ENCODE data around the gene GLRA1.

GLRA1 gene

GRCh38 chr5:151825445-151825844 lies 99.2 kb downstream of the GLRA1 start:
- Histone ChIP-seq H3K4me3 (ENCODE audit: low read length) (no peak overlapping the region), H3K27me3 (ENCODE audit: insufficient read depth, low read length, poor library complexity) (no peaks in the 10 kb centered on the region), H3K18ac (ENCODE audit: low read length) (no peak overlapping the region), H3K23ac (ENCODE audit: low read length) (no peak overlapping the region), H4K8ac (ENCODE audit: low read depth, low read length) (no peak overlapping the region), H3K27ac (ENCODE audit: low read depth, low read length) (no peak overlapping the region), H3K9ac (ENCODE audit: low read length) (no peak overlapping the region), H2BK15ac (replicated peaks; ENCODE audit: low read depth) (no peak overlapping the region), H3K4ac (ENCODE audit: low read depth, low read length) (no peak overlapping the region), H3K4me2 (ENCODE audit: low read length) (no peak overlapping the region), H2AK5ac (ENCODE audit: low read length) (no peak overlapping the region), H3K56ac (ENCODE audit: low read length) (no peak overlapping the region), H3K79me1 (ENCODE audit: low read length) (no peaks in the 10 kb centered on the region), H4K5ac (ENCODE audit: low read length) (no peak overlapping the region), H2BK5ac (ENCODE audit: low read length) (no peak overlapping the region), H2BK120ac (ENCODE audit: low read depth, low read length) (no peak overlapping the region), H3K4me1 (ENCODE audit: control insufficient read depth, low read depth, low read length) (no peaks in the 10 kb centered on the region), H3K79me2 (ENCODE audit: control insufficient read depth, insufficient read depth, low read length) (no peaks in the 10 kb centered on the region), H3K36me3 (ENCODE audit: control insufficient read depth, insufficient read depth, low read length) (peaks cover 7% of the 10 kb centered on the region)
- WGBS (ENCODE audit: extremely low coverage, insufficient coverage, low lambda C conversion rate) = no CpG with 5 or more reads among the region's 1 CpG
- DNase-seq = peak; percentile 82

- Histone ChIP-seq H3K27ac (ENCODE audit: low read depth, low read length) (no peak overlapping the region), H3K36me3 (ENCODE audit: control insufficient read depth, insufficient read depth, low read length) (peaks cover 6% of the 10 kb centered on the region)
Observed at GRCh38 chr5:151822141-151822540, 102.5 kb downstream of the GLRA1 start.

GRCh38 chr5:151820903-151821302 lies 103.7 kb downstream of the GLRA1 start:
- Histone ChIP-seq H3K36me3 (ENCODE audit: control insufficient read depth, insufficient read depth, low read length) (peaks cover under 1% of the 10 kb centered on the region), H2BK15ac (replicated peaks; ENCODE audit: low read depth) (no peak overlapping the region), H3K27ac (ENCODE audit: low read depth, low read length) (no peak overlapping the region), H2BK5ac (ENCODE audit: low read length) (no peak overlapping the region), H3K4ac (ENCODE audit: low read depth, low read length) (no peak overlapping the region), H3K4me2 (ENCODE audit: low read length) (no peak overlapping the region), H3K9ac (ENCODE audit: low read length) (no peak overlapping the region), H3K27me3 (ENCODE audit: insufficient read depth, low read length, poor library complexity) (no peaks in the 10 kb centered on the region), H4K8ac (ENCODE audit: low read depth, low read length) (no peak overlapping the region), H3K79me2 (ENCODE audit: control insufficient read depth, insufficient read depth, low read length) (no peaks in the 10 kb centered on the region), H2AK5ac (ENCODE audit: low read length) (no peak overlapping the region), H3K4me3 (ENCODE audit: low read length) (no peak overlapping the region), H2BK120ac (ENCODE audit: low read depth, low read length) (no peak overlapping the region), H3K23ac (ENCODE audit: low read length) (no peak overlapping the region), H3K56ac (ENCODE audit: low read length) (no peak overlapping the region), H3K4me1 (ENCODE audit: control insufficient read depth, low read depth, low read length) (no peaks in the 10 kb centered on the region), H3K79me1 (ENCODE audit: low read length) (no peaks in the 10 kb centered on the region), H3K18ac (ENCODE audit: low read length) (no peak overlapping the region), H4K5ac (ENCODE audit: low read length) (no peak overlapping the region)
- WGBS (ENCODE audit: extremely low coverage, insufficient coverage, low lambda C conversion rate) = no CpG with 5 or more reads among the region's 1 CpG
- no peak for DNase-seq

More at GRCh38 chr5:151822141-151822540, 102.5 kb downstream of the GLRA1 start:
- H3K4me3 ChIP-seq (ENCODE audit: low read length) = no peak overlapping the region
- no peak for DNase-seq
- H3K4me2 ChIP-seq (ENCODE audit: low read length) = no peak overlapping the region
- H3K4me1 ChIP-seq (ENCODE audit: control insufficient read depth, low read depth, low read length) = no peaks in the 10 kb centered on the region
- no peak overlapping the region for H3K23ac ChIP-seq (ENCODE audit: low read length)
- H3K4ac ChIP-seq (ENCODE audit: low read depth, low read length) = no peak overlapping the region
- no peaks in the 10 kb centered on the region for H3K79me1 ChIP-seq (ENCODE audit: low read length)
- H2AK5ac ChIP-seq (ENCODE audit: low read length) = no peak overlapping the region
- H4K5ac ChIP-seq (ENCODE audit: low read length) = no peak overlapping the region
- no peaks in the 10 kb centered on the region for H3K79me2 ChIP-seq (ENCODE audit: control insufficient read depth, insufficient read depth, low read length)
- H3K18ac ChIP-seq (ENCODE audit: low read length) = no peak overlapping the region
- no peaks in the 10 kb centered on the region for H3K27me3 ChIP-seq (ENCODE audit: insufficient read depth, low read length, poor library complexity)
- no peak overlapping the region for H4K8ac ChIP-seq (ENCODE audit: low read depth, low read length)
- H3K56ac ChIP-seq (ENCODE audit: low read length) = no peak overlapping the region
- H2BK15ac ChIP-seq (replicated peaks; ENCODE audit: low read depth) = no peak overlapping the region
- WGBS (ENCODE audit: extremely low coverage, insufficient coverage, low lambda C conversion rate) = no CpG with 5 or more reads among the region's 4 CpGs
- no peak overlapping the region for H2BK5ac ChIP-seq (ENCODE audit: low read length)
- no peak overlapping the region for H2BK120ac ChIP-seq (ENCODE audit: low read depth, low read length)
- H3K9ac ChIP-seq (ENCODE audit: low read length) = no peak overlapping the region

GRCh38 chr5:151820271-151820670 lies 104.4 kb downstream of the GLRA1 start:
- Histone ChIP-seq H3K27ac (ENCODE audit: low read depth, low read length) (no peak overlapping the region), H3K79me1 (ENCODE audit: low read length) (no peaks in the 10 kb centered on the region), H3K4me1 (ENCODE audit: control insufficient read depth, low read depth, low read length) (no peaks in the 10 kb centered on the region), H2AK5ac (ENCODE audit: low read length) (no peak overlapping the region), H3K18ac (ENCODE audit: low read length) (no peak overlapping the region), H3K56ac (ENCODE audit: low read length) (no peak overlapping the region), H3K9ac (ENCODE audit: low read length) (no peak overlapping the region), H4K8ac (ENCODE audit: low read depth, low read length) (no peak overlapping the region), H4K5ac (ENCODE audit: low read length) (no peak overlapping the region), H3K23ac (ENCODE audit: low read length) (no peak overlapping the region), H3K27me3 (ENCODE audit: insufficient read depth, low read length, poor library complexity) (no peaks in the 10 kb centered on the region), H3K79me2 (ENCODE audit: control insufficient read depth, insufficient read depth, low read length) (no peaks in the 10 kb centered on the region), H2BK15ac (replicated peaks; ENCODE audit: low read depth) (no peak overlapping the region), H3K4ac (ENCODE audit: low read depth, low read length) (no peak overlapping the region), H2BK5ac (ENCODE audit: low read length) (no peak overlapping the region), H3K4me3 (ENCODE audit: low read length) (no peak overlapping the region), H3K36me3 (ENCODE audit: control insufficient read depth, insufficient read depth, low read length) (no peaks in the 10 kb centered on the region), H3K4me2 (ENCODE audit: low read length) (no peak overlapping the region), H2BK120ac (ENCODE audit: low read depth, low read length) (no peak overlapping the region)
- WGBS (ENCODE audit: extremely low coverage, insufficient coverage, low lambda C conversion rate) = no CpG with 5 or more reads among the region's 3 CpGs
- DNase-seq = no peak

- Histone ChIP-seq H3K4me2 (ENCODE audit: low read length) (no peak overlapping the region), H3K4me3 (ENCODE audit: low read length) (no peak overlapping the region), H3K18ac (ENCODE audit: low read length) (no peak overlapping the region), H3K27me3 (ENCODE audit: insufficient read depth, low read length, poor library complexity) (no peaks in the 10 kb centered on the region), H3K4me1 (ENCODE audit: control insufficient read depth, low read depth, low read length) (no peaks in the 10 kb centered on the region), H4K5ac (ENCODE audit: low read length) (no peak overlapping the region), H3K27ac (ENCODE audit: low read depth, low read length) (no peak overlapping the region), H2BK120ac (ENCODE audit: low read depth, low read length) (no peak overlapping the region), H4K8ac (ENCODE audit: low read depth, low read length) (no peak overlapping the region), H3K36me3 (ENCODE audit: control insufficient read depth, insufficient read depth, low read length) (peaks cover 2% of the 10 kb centered on the region), H3K9ac (ENCODE audit: low read length) (no peak overlapping the region), H3K79me2 (ENCODE audit: control insufficient read depth, insufficient read depth, low read length) (no peaks in the 10 kb centered on the region), H3K56ac (ENCODE audit: low read length) (no peak overlapping the region), H2BK15ac (replicated peaks; ENCODE audit: low read depth) (no peak overlapping the region), H3K4ac (ENCODE audit: low read depth, low read length) (no peak overlapping the region), H3K23ac (ENCODE audit: low read length) (no peak overlapping the region), H3K79me1 (ENCODE audit: low read length) (peaks cover 3% of the 10 kb centered on the region), H2BK5ac (ENCODE audit: low read length) (no peak overlapping the region), H2AK5ac (ENCODE audit: low read length) (no peak overlapping the region)
- no peak for DNase-seq
Observed at GRCh38 chr5:151819830-151820229, 104.8 kb downstream of the GLRA1 start.

- Histone ChIP-seq H2BK15ac (replicated peaks; ENCODE audit: low read depth) (no peak overlapping the region), H4K5ac (ENCODE audit: low read length) (no peak overlapping the region), H3K4me2 (ENCODE audit: low read length) (no peak overlapping the region), H3K27me3 (ENCODE audit: insufficient read depth, low read length, poor library complexity) (no peaks in the 10 kb centered on the region), H3K27ac (ENCODE audit: low read depth, low read length) (no peak overlapping the region), H3K9ac (ENCODE audit: low read length) (no peak overlapping the region), H3K4ac (ENCODE audit: low read depth, low read length) (no peak overlapping the region), H3K4me1 (ENCODE audit: control insufficient read depth, low read depth, low read length) (no peaks in the 10 kb centered on the region), H2AK5ac (ENCODE audit: low read length) (no peak overlapping the region), H3K4me3 (ENCODE audit: low read length) (no peak overlapping the region), H3K23ac (ENCODE audit: low read length) (no peak overlapping the region), H3K36me3 (ENCODE audit: control insufficient read depth, insufficient read depth, low read length) (peaks cover 4% of the 10 kb centered on the region), H2BK120ac (ENCODE audit: low read depth, low read length) (no peak overlapping the region), H2BK5ac (ENCODE audit: low read length) (no peak overlapping the region), H3K79me2 (ENCODE audit: control insufficient read depth, insufficient read depth, low read length) (peaks cover 2% of the 10 kb centered on the region), H4K8ac (ENCODE audit: low read depth, low read length) (no peak overlapping the region), H3K79me1 (ENCODE audit: low read length) (peaks cover 5% of the 10 kb centered on the region), H3K56ac (ENCODE audit: low read length) (no peak overlapping the region), H3K18ac (ENCODE audit: low read length) (no peak overlapping the region)
- DNase-seq = no peak
- no CpG with 5 or more reads among the region's 1 CpG for WGBS (ENCODE audit: extremely low coverage, insufficient coverage, low lambda C conversion rate)
Observed at GRCh38 chr5:151815051-151815450, 109.6 kb downstream of the GLRA1 start.
